Mesenchymal stem cell (in vitro differentiated cells and primary cell): ENCODE measurements around the gene PLP1.

Experiments
- DNase-seq: peaks from one replicate; pipeline ENCODE4 v3.0.0-alpha.2; 2013
- H2AFZ ChIP-seq: one replicate; pipeline ENCODE4 v1.6.1; 2013; ENCODE audit warnings: low read depth, mild to moderate bottlenecking, control low read depth, inconsistent platforms, low read length, moderate library complexity
- H2AK5ac ChIP-seq: 2 replicates; pipeline ENCODE4 v1.6.1; 2013; ENCODE audit warnings: low read length, moderate library complexity, mild to moderate bottlenecking, inconsistent platforms; ENCODE audit not compliant: severe bottlenecking
- H2BK120ac ChIP-seq: one replicate; pipeline ENCODE4 v1.6.1; 2013; ENCODE audit warnings: low read depth, mild to moderate bottlenecking, inconsistent platforms, low read length, moderate library complexity
- H2BK12ac ChIP-seq, 2 experiments: one replicate each; pipeline ENCODE4 v1.6.1; 2013; ENCODE audit warnings: inconsistent platforms in 2 of 2, low read length in 2 of 2, mild to moderate bottlenecking in 2 of 2, moderate library complexity in 2 of 2, control low read depth in 1 of 2
- H2BK15ac ChIP-seq: one replicate; pipeline ENCODE4 v1.6.1; 2013; ENCODE audit warnings: mild to moderate bottlenecking, low read depth, inconsistent platforms; ENCODE audit not compliant: poor library complexity, severe bottlenecking
- H2BK5ac ChIP-seq: 2 replicates; pipeline ENCODE4 v1.6.1; 2013; ENCODE audit warnings: low read depth, mild to moderate bottlenecking, low read length, control low read depth, inconsistent platforms; ENCODE audit not compliant: poor library complexity, severe bottlenecking
- H3K14ac ChIP-seq, 2 experiments: one replicate each; pipeline ENCODE4 v1.6.1; 2013; ENCODE audit warnings: inconsistent platforms in 2 of 2, low read length in 2 of 2, control low read depth in 1 of 2, mild to moderate bottlenecking in 1 of 2, moderate library complexity in 1 of 2
- H3K18ac ChIP-seq, 2 experiments: one replicate each; pipeline ENCODE4 v1.6.1; 2013; ENCODE audit warnings: inconsistent platforms in 2 of 2, low read length in 2 of 2, control low read depth in 1 of 2, low read depth in 1 of 2, mild to moderate bottlenecking in 1 of 2
- H3K23ac ChIP-seq, 2 experiments: one replicate each; pipeline ENCODE4 v1.6.1; 2013; ENCODE audit warnings: inconsistent platforms in 2 of 2, low read length in 2 of 2, mild to moderate bottlenecking in 2 of 2, moderate library complexity in 2 of 2, control low read depth in 1 of 2
- H3K27ac ChIP-seq: 2 replicates; pipeline ENCODE4 v1.5.1; 2013; ENCODE audit warnings: mild to moderate bottlenecking, moderate library complexity, low read length, control low read depth, inconsistent platforms; ENCODE audit not compliant: poor library complexity, severe bottlenecking
- H3K27me3 ChIP-seq, 2 experiments: 2 replicates each; pipeline versions ENCODE4 v1.6.1 to v1.7.0; 2013; ENCODE audit warnings: low read length in 2 of 2, mild to moderate bottlenecking in 2 of 2, moderate library complexity in 2 of 2, control low read depth in 1 of 2, inconsistent platforms in 1 of 2; ENCODE audit not compliant: control insufficient read depth in 1 of 2, insufficient read depth in 1 of 2
- H3K36me3 ChIP-seq, 2 experiments: 2 replicates each; pipeline versions ENCODE4 v1.6.1 to v1.7.0; 2013; ENCODE audit warnings: low read length in 2 of 2, control low read depth in 1 of 2, inconsistent platforms in 1 of 2, low read depth in 1 of 2, mild to moderate bottlenecking in 1 of 2; ENCODE audit not compliant: insufficient read depth in 2 of 2, control insufficient read depth in 1 of 2
- H3K4ac ChIP-seq, 2 experiments: one replicate each; pipeline ENCODE4 v1.6.1; 2013; ENCODE audit warnings: inconsistent platforms in 2 of 2, low read length in 2 of 2, mild to moderate bottlenecking in 2 of 2, moderate library complexity in 2 of 2, control low read depth in 1 of 2, low read depth in 1 of 2
- H3K4me1 ChIP-seq: 2 replicates; pipeline ENCODE4 v1.6.1; 2013; ENCODE audit warnings: low read depth, low read length, control low read depth; ENCODE audit not compliant: control insufficient read depth, insufficient read depth
- H3K4me2 ChIP-seq: 2 replicates; pipeline ENCODE4 v1.6.1; 2013; ENCODE audit warnings: low read length, mild to moderate bottlenecking, inconsistent platforms; ENCODE audit not compliant: poor library complexity, severe bottlenecking
- H3K4me3 ChIP-seq, 2 experiments: 2 replicates each; pipeline versions ENCODE4 v1.5.1 to v1.7.0; 2013; ENCODE audit warnings: low read length in 2 of 2, mild to moderate bottlenecking in 2 of 2, control low read depth in 1 of 2, low read depth in 1 of 2; ENCODE audit not compliant: insufficient read depth in 1 of 2
- H3K79me1 ChIP-seq: replicated peaks from 2 replicates; pipeline ENCODE4 v1.6.1; 2013; ENCODE audit warnings: mild to moderate bottlenecking, control low read depth, low read length, inconsistent platforms; ENCODE audit not compliant: poor library complexity, severe bottlenecking
- H3K9ac ChIP-seq: 2 replicates; pipeline ENCODE4 v1.7.0; 2013; ENCODE audit warnings: mild to moderate bottlenecking, low read length, moderate library complexity
- H3K9me3 ChIP-seq: 2 replicates; pipeline ENCODE4 v1.7.0; 2013; ENCODE audit warnings: mild to moderate bottlenecking, low read length; ENCODE audit not compliant: control insufficient read depth
- H4K8ac ChIP-seq: one replicate; pipeline ENCODE4 v1.6.1; 2013; ENCODE audit warnings: inconsistent platforms, mild to moderate bottlenecking, low read length, moderate library complexity
- H4K91ac ChIP-seq: one replicate; pipeline ENCODE4 v1.6.1; 2013; ENCODE audit warnings: mild to moderate bottlenecking, low read length, inconsistent platforms
- WGBS: methylation state at CpG from one replicate; pipeline ENCODE4 v1.1.7; 2013; ENCODE audit warnings: mixed read lengths; 5-methylcytosine and 5-hydroxymethylcytosine counted together

The PLP1 gene

DNA sequence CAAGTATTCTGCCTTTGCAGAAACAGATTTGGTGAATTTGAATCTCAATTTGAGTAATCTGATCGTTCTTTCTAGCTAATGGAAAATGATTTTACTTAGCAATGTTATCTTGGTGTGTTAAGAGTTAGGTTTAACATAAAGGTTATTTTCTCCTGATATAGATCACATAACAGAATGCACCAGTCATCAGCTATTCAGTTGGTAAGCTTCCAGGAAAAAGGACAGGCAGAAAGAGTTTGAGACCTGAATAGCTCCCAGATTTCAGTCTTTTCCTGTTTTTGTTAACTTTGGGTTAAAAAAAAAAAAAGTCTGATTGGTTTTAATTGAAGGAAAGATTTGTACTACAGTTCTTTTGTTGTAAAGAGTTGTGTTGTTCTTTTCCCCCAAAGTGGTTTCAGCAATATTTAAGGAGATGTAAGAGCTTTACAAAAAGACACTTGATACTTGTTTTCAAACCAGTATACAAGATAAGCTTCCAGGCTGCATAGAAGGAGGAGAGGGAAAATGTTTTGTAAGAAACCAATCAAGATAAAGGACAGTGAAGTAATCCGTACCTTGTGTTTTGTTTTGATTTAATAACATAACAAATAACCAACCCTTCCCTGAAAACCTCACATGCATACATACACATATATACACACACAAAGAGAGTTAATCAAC is 15.3 kb downstream of the PLP1 start:
- Histone ChIP-seq H3K9me3 (no peaks in the 10 kb centered on the region), H2BK5ac (no peak overlapping the region), H3K4me1 (no peaks in the 10 kb centered on the region), H3K27ac (no peak overlapping the region), H4K8ac (no peak overlapping the region), H2BK120ac (no peak overlapping the region), H2BK12ac (no peak overlapping the region), H3K9ac (no peak overlapping the region), H3K4me3 (no peak overlapping the region), H3K18ac (no peak overlapping the region), H3K4me2 (no peak overlapping the region), H4K91ac (no peak overlapping the region), H2AK5ac (no peak overlapping the region), H3K4ac (no peak overlapping the region), H2AFZ (no peak overlapping the region), H2BK15ac (no peak overlapping the region), H3K36me3 (no peaks in the 10 kb centered on the region), H3K23ac (no peak overlapping the region), H3K79me1 (no peaks in the 10 kb centered on the region), H3K14ac (no peak overlapping the region), H3K27me3 (peaks cover 0 to 68% of the 10 kb centered on the region in 2 experiments)
- no peak for DNase-seq
- WGBS, result 67% methylated on average over 1 of the region's 2 CpGs

DNA sequence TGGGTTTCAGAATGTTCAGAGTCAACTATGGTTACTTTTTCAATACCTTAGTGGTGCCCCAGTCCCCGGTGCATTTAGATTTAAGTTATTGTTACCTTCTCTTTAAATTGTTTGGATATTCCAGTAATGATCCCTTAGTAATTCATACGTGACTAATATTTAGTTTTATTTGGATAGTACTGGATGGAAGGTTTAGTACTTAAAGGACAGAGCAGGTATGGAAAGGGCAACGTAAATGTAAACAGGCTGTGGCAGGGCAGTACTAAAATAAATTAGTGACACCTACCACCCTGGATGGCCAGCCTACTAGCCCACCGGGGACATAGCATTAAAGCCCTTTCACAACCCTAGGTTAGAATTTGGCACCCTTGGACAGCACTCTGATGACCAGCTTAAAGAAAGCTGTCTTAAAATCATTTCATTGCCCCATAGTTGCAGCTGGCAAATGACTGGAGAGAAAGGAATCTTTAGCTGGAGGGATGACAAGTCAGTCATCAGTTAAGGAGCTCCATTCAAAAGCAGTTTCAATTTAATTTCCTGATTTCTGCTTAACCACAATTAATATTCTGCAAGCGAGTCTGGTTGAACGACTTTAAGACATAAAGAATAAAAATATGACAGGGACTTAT is 16.4 kb downstream of the PLP1 start:
- no peak overlapping the region for H3K18ac ChIP-seq

GRCh38 chrX:103793545-103793940 is 16.9 kb downstream of the PLP1 start:
- no peaks in the 10 kb centered on the region for H3K79me1 ChIP-seq
- H4K8ac ChIP-seq, result no peak overlapping the region
- WGBS, result 89% methylated on average over 2 of the region's 2 CpGs
- no peak overlapping the region for H3K23ac ChIP-seq
- H2BK5ac ChIP-seq, result no peak overlapping the region
- H2BK120ac ChIP-seq, result no peak overlapping the region
- no peak for DNase-seq
- no peaks in the 10 kb centered on the region for H3K36me3 ChIP-seq
- peaks cover 0 to 55% of the 10 kb centered on the region in 2 experiments for H3K27me3 ChIP-seq
- H3K27ac ChIP-seq, result no peak overlapping the region
- H3K14ac ChIP-seq, result no peak overlapping the region
- no peak overlapping the region for H2AK5ac ChIP-seq
- H3K4me1 ChIP-seq, result no peaks in the 10 kb centered on the region
- H3K4me2 ChIP-seq, result no peak overlapping the region
- no peaks in the 10 kb centered on the region for H3K9me3 ChIP-seq
- H3K4ac ChIP-seq, result no peak overlapping the region
- H3K4me3 ChIP-seq, result peak overlapping the region in 1 of 2 experiments; percentile 59
- H2BK15ac ChIP-seq, result no peak overlapping the region
- no peak overlapping the region for H3K18ac ChIP-seq
- H3K9ac ChIP-seq, result peak overlapping the region; percentile 44
- H2BK12ac ChIP-seq, result no peak overlapping the region
- H4K91ac ChIP-seq, result no peak overlapping the region
- no peak overlapping the region for H2AFZ ChIP-seq

More for the DNA sequence above, 16.4 kb downstream of the PLP1 start:
- H2BK12ac ChIP-seq, result no peak overlapping the region
- no peak for DNase-seq
- no peak overlapping the region for H2BK15ac ChIP-seq
- no peak overlapping the region for H2BK5ac ChIP-seq
- H3K9me3 ChIP-seq, result no peaks in the 10 kb centered on the region
- H3K36me3 ChIP-seq, result no peaks in the 10 kb centered on the region
- no peak overlapping the region for H2AFZ ChIP-seq
- 80% methylated on average over 1 of the region's 6 CpGs for WGBS
- H4K91ac ChIP-seq, result no peak overlapping the region
- no peak overlapping the region for H2AK5ac ChIP-seq
- H3K9ac ChIP-seq, result peak overlapping the region; percentile 44
- H3K4me3 ChIP-seq, result peak overlapping the region in 1 of 2 experiments; percentile 59
- no peaks in the 10 kb centered on the region for H3K4me1 ChIP-seq
- no peak overlapping the region for H3K23ac ChIP-seq
- no peak overlapping the region for H2BK120ac ChIP-seq
- H3K4ac ChIP-seq, result no peak overlapping the region
- no peak overlapping the region for H3K14ac ChIP-seq
- no peak overlapping the region for H4K8ac ChIP-seq
- H3K4me2 ChIP-seq, result no peak overlapping the region
- no peak overlapping the region for H3K27ac ChIP-seq
- no peaks in the 10 kb centered on the region for H3K79me1 ChIP-seq
- H3K27me3 ChIP-seq, result peaks cover 0 to 59% of the 10 kb centered on the region in 2 experiments

DNA sequence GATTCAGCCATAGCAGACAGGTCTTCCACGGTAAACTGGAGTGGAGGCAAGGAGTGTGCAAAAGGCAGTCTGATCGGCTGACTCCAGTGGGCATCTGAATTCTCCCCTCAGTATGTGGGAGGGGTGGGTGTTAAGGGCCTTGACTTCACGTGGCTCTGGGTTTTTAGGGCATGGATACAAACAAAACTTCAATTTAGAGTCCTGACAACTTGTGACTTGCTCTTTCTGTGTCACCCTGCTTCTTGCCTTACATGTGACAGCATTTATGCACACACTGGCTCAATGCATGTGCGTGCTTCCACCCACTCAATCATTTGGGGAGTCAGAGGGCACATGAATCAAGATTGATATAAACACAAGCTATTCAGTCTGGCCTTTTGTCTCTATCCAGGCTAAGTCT is 17.5 kb downstream of the PLP1 start:
- no peak overlapping the region for H4K91ac ChIP-seq
- H3K18ac ChIP-seq, result no peak overlapping the region
- no peak overlapping the region for H2BK120ac ChIP-seq
- no peak overlapping the region for H2AFZ ChIP-seq
- H3K27ac ChIP-seq, result no peak overlapping the region
- no peak overlapping the region for H2BK15ac ChIP-seq
- WGBS, result 0% methylated on average over 1 of the region's 4 CpGs
- no peak overlapping the region for H3K4ac ChIP-seq
- H3K14ac ChIP-seq, result no peak overlapping the region
- H3K27me3 ChIP-seq, result peaks cover 0 to 53% of the 10 kb centered on the region in 2 experiments
- H3K4me1 ChIP-seq, result no peaks in the 10 kb centered on the region
- no peak overlapping the region for H2BK5ac ChIP-seq
- H4K8ac ChIP-seq, result no peak overlapping the region
- DNase-seq, result no peak
- no peak overlapping the region for H2BK12ac ChIP-seq
- H3K9me3 ChIP-seq, result no peaks in the 10 kb centered on the region
- H3K79me1 ChIP-seq, result no peaks in the 10 kb centered on the region
- H3K36me3 ChIP-seq, result no peaks in the 10 kb centered on the region
- H3K23ac ChIP-seq, result no peak overlapping the region
- H3K4me3 ChIP-seq, result no peak overlapping the region
- H3K9ac ChIP-seq, result no peak overlapping the region
- no peak overlapping the region for H2AK5ac ChIP-seq
- no peak overlapping the region for H3K4me2 ChIP-seq
